Ascending aorta (tissue), 2 donors: ENCODE data around the gene SPRED2. TPM values are rescaled to one million over a fixed set of nuclear protein-coding genes. Genes with fewer than 3 reads are reported as not detected.
A peak's percentile ranks its signal among the peaks of the same experiment; 100 is the strongest.

Experiments used
- DNase-seq, 2 donors: peaks; one replicate each; pipeline ENCODE4 v3.0.0-alpha.2; 2019; ENCODE audit warnings: low spot score in 2 of 2
- H3K27ac ChIP-seq, 2 donors: fragments of 200-600 bp; sonication (generic); one replicate each; pipeline ENCODE4 v1.5.1; 2016 to 2017; ENCODE audit warnings: mild to moderate bottlenecking in 1 of 2
- H3K27me3 ChIP-seq: fragments of 200-600 bp; sonication (generic); one replicate; pipeline ENCODE4 v1.5.1; 2017
- H3K36me3 ChIP-seq, 2 donors: fragments of 200-600 bp; sonication (generic); one replicate each; pipeline ENCODE4 v1.5.1; 2016
- H3K4me1 ChIP-seq, 2 donors: fragments of 200-600 bp; sonication (generic); one replicate each; pipeline ENCODE4 v1.5.1; 2016 to 2017; ENCODE audit warnings: mild to moderate bottlenecking in 1 of 2
- H3K4me3 ChIP-seq, 2 donors: fragments of 200-600 bp; sonication (generic); one replicate each; pipeline ENCODE4 v1.5.1; 2016 to 2017; ENCODE audit warnings: mild to moderate bottlenecking in 1 of 2
- H3K9me3 ChIP-seq, 2 donors: fragments of 200-600 bp; sonication (generic); one replicate each; pipeline ENCODE4 v1.5.1; 2016
- intact Hi-C: fragments of 100-400 bp; cut with DNase I; formaldehyde crosslinking; loops from one replicate; pipeline ENCODE4 v1.15.1; 2023
- total RNA-seq: library from RNA; depleted of rRNA; stranded (reverse); fragments of >200 nt; gene quantifications from one replicate; pipeline ENCODE4 v1.1.0, GENCODE V29; 2016
- TF ChIP-seq, protein P1 (sequence below), 3 experiments: fragments of 200-600 bp in 2 of 3; fragments of 450-650 bp in 1 of 3; sonication (generic) in 2 of 3; IDR thresholded peaks; one replicate each; pipeline ENCODE4 v1.5.1; 2016 to 2019; ENCODE audit warnings: antibody characterized with exemption in 3 of 3, mild to moderate bottlenecking in 1 of 3, moderate library complexity in 1 of 3

The SPRED2 gene
- total RNA-seq, 1 donor from 2014 or later: 18.5 TPM

DNA sequence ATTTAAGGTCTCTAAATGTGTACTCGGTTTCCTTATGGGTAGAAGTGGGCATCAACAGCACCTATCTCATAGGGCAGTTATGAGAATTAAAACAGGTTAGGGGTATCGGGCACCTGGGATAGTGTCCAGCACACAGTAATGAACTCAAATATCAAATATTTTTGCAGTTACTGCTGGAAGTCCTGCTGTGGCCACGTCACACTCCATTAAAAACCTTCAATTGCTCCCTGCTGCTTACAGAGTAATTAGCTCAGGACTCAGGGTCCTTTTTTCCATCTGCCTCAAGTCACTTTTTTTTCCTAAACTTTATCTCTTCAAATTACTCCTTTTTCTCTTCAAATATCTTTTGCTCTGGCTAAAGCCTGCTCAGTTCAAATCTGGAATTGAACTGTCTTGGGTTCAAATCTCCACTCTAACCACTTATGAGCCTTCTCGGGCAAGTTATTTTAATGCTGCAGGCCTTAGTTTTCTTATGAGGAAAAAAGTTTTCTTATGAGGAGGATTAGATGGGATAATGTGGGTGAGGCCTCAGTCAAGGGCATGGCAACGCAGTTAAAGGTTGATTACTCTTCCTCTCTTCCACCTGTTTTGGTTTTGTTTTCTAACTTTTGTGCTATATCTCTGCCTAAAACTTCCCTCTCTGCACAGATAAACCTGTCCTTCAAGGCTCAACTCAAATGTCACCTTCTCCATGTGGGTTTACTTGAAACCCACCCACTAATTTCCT is 36.6 kb downstream of the SPRED2 start:
- Histone ChIP-seq H3K36me3 (no peaks in the 10 kb centered on the region), H3K4me1 (peaks cover 0 to 30% of the 10 kb centered on the region in 2 donors), H3K9me3 (no peaks in the 10 kb centered on the region), H3K27ac (peak overlapping the region; percentile 68 to 71), H3K27me3 (no peaks in the 10 kb centered on the region), H3K4me3 (no peak overlapping the region)
- TF ChIP-seq, protein P1, sequence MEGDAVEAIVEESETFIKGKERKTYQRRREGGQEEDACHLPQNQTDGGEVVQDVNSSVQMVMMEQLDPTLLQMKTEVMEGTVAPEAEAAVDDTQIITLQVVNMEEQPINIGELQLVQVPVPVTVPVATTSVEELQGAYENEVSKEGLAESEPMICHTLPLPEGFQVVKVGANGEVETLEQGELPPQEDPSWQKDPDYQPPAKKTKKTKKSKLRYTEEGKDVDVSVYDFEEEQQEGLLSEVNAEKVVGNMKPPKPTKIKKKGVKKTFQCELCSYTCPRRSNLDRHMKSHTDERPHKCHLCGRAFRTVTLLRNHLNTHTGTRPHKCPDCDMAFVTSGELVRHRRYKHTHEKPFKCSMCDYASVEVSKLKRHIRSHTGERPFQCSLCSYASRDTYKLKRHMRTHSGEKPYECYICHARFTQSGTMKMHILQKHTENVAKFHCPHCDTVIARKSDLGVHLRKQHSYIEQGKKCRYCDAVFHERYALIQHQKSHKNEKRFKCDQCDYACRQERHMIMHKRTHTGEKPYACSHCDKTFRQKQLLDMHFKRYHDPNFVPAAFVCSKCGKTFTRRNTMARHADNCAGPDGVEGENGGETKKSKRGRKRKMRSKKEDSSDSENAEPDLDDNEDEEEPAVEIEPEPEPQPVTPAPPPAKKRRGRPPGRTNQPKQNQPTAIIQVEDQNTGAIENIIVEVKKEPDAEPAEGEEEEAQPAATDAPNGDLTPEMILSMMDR (IDR thresholded peaks at IDR 0.05): no peak
- intact Hi-C loops: loop anchor here (2.0 kb wide), 1 partner anchor 35 kb away; no protein-coding TSS in a partner anchor
- no peak for DNase-seq

DNA sequence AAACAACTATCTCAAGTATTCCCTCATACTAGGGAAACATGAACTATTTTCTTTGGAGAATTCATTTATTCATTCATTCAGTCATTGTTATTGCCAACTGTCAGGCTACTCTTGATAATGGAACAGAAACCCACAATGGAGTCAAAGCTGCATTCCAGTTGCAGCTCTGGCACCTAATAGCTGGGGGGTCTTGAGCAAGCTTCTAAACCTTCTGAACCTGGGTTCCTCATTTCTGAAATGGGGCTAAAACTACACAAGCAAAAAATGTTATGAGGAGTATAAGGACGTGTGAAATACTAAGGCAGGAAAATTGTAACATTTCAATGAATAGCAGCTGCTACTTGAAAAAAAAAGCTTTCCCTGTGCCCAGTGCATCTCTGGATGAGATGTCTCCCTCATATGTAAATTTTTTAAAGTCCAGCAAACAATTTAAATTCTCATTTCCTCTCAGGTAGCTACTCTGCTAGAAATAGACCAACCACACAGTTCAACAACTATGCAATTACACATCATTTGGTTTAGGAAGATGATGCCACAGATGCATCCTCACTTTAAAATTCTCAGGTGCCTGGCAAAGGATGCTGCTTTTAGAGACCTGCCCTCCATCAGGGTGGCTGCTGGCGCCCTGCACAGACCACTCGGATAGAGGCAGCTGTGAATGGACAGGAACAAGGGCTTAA is 38.5 kb downstream of the SPRED2 start:
- TF ChIP-seq, protein P1 (IDR thresholded peaks at IDR 0.05): no peak
- Histone ChIP-seq H3K27ac (no peak overlapping the region), H3K4me1 (peaks cover 0 to 30% of the 10 kb centered on the region in 2 donors), H3K27me3 (no peaks in the 10 kb centered on the region), H3K4me3 (no peak overlapping the region), H3K36me3 (no peaks in the 10 kb centered on the region), H3K9me3 (no peaks in the 10 kb centered on the region)
- intact Hi-C loops: no loop called here
- no peak for DNase-seq

DNA sequence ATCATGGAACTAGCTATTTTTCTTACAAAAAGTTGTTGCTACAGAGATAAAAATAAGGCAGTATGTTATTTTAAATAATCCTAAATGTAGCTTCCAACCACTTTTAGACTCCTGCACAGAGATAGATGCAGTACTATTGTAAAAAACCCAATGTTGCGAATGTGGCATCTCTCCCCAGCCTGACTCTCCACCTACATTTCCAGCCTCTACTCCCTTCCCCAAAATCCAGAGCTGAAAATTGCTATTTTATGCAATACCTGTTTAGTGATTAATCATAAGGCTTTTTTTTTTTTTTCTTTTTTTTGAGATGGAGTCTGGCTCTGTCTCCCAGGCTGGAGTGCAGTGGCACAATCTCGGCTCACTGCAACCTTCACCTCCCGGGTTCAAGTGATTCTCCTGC is 39.4 kb downstream of the SPRED2 start:
- Histone ChIP-seq H3K9me3 (no peaks in the 10 kb centered on the region), H3K27ac (no peak overlapping the region), H3K4me1 (peaks cover 0 to 29% of the 10 kb centered on the region in 2 donors), H3K36me3 (no peaks in the 10 kb centered on the region), H3K27me3 (no peaks in the 10 kb centered on the region), H3K4me3 (no peak overlapping the region)
- intact Hi-C loops: no loop called here
- TF ChIP-seq, protein P1 (IDR thresholded peaks at IDR 0.05): no peak
- DNase-seq: no peak

DNA sequence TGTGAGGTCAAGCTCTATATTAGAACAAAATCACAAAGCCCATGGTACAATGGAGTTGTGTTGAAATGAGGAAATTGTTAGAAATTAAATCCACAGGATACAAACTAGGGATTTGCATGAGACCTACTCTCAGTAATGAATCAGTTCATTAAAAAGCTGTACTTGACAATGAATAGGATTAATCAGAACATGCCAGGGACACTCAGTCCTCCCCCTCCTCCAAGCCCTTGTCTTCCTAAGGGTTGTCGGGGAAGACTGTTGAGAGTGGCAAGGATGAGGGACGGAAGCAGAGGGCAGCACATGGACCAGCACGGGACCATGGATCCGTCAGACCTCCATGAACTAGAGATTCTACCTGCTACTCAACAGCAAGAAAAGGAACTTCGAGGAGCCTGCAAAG is 39.8 kb downstream of the SPRED2 start:
- intact Hi-C loops: no loop called here
- Histone ChIP-seq H3K27me3 (no peaks in the 10 kb centered on the region), H3K27ac (no peak overlapping the region), H3K4me1 (peaks cover 0 to 26% of the 10 kb centered on the region in 2 donors), H3K4me3 (no peak overlapping the region), H3K36me3 (no peaks in the 10 kb centered on the region), H3K9me3 (no peaks in the 10 kb centered on the region)
- DNase-seq: no peak
- TF ChIP-seq, protein P1 (IDR thresholded peaks at IDR 0.05): no peak

DNA sequence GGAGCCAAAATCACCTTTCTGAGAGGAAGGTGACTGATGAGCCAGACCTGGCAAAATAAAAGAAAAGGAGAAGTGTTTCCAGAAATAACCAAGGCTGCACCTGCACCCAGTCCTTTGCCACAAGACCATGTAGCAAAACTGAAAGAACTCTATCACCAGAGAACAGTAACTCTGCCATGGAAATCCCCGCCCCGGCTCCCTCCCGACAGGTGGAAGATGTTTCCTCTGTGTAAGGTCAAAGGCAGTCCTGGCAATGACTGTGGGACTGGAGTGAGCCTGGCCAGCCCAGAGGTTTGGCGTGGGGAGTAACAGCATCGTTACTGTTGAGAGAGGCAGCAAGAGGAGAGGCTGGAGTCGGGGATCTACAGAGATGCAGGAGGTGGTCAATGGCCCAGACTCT is 42.3 kb downstream of the SPRED2 start:
- TF ChIP-seq, protein P1 (IDR thresholded peaks at IDR 0.05): no peak
- no peaks in the 10 kb centered on the region for H3K36me3 ChIP-seq
- no peak overlapping the region for H3K4me3 ChIP-seq
- H3K9me3 ChIP-seq: no peaks in the 10 kb centered on the region
- H3K27me3 ChIP-seq: no peaks in the 10 kb centered on the region
- no peak for DNase-seq
- H3K4me1 ChIP-seq: peaks cover 0 to 4% of the 10 kb centered on the region in 2 donors
- intact Hi-C loops: no loop called here
- H3K27ac ChIP-seq: no peak overlapping the region
